Panc1 (cell line): ENCODE measurements around the gene GID8. TPM values are rescaled to one million over a fixed set of nuclear protein-coding genes. Genes with fewer than 3 reads are reported as not detected.
A peak's percentile ranks its signal among the peaks of the same experiment; 100 is the strongest.

Experiments used
- ATAC-seq: fragments of 200-7000 bp; cut with Tn5 transposase; 2 replicates; pipeline ENCODE4 v1.9.1; 2020; ENCODE audit warnings: mild to moderate bottlenecking, moderate library complexity
- BruUV-seq: library from RNA; stranded (reverse); fragments of 400-500 nt; replicated peaks from 2 replicates; lab custom pipeline; 2021; lab: Mats Ljungman, UMichigan
- CTCF ChIA-PET: fragments of 300-600 bp; sonication (Branson Sonifier 250); formaldehyde crosslinking; loops from one replicate; lab custom pipeline; 2022; ENCODE audit warnings: antibody characterized with exemption; lab: Charles Lee
- POLR2A ChIA-PET: fragments of 300-600 bp; sonication (Branson Sonifier 250); formaldehyde crosslinking; loops from one replicate; lab custom pipeline; 2022; ENCODE audit warnings: antibody characterized with exemption; lab: Charles Lee
- DNase-seq: peaks from one replicate; pipeline ENCODE4 v3.0.0-alpha.2; 2010; ENCODE audit warnings: low read depth, low spot score
- H3K27ac ChIP-seq: 2 replicates; pipeline ENCODE4 v1.5.1; 2011; ENCODE audit warnings: mild to moderate bottlenecking, low read length, inconsistent platforms
- H3K27me3 ChIP-seq: fragments of 200-500 bp; sonication (Bioruptor generic); 2 replicates; pipeline ENCODE4 v1.6.0; 2014; ENCODE audit warnings: low read length, inconsistent platforms; ENCODE audit not compliant: control insufficient read depth, insufficient read depth
- H3K36me3 ChIP-seq: fragments of 200-500 bp; sonication (Bioruptor generic); 2 replicates; pipeline ENCODE4 v1.5.1; 2014; ENCODE audit warnings: inconsistent platforms, mild to moderate bottlenecking, low read length, moderate library complexity; ENCODE audit not compliant: control insufficient read depth, insufficient read depth
- H3K4me1 ChIP-seq: 2 replicates; pipeline ENCODE4 v1.5.1; 2011; ENCODE audit warnings: inconsistent platforms, mild to moderate bottlenecking, low read length, moderate library complexity; ENCODE audit not compliant: control insufficient read depth, insufficient read depth
- H3K4me3 ChIP-seq, 2 experiments: 2 replicates each; pipeline ENCODE4 v1.5.1; 2011 to 2012; ENCODE audit warnings: low read depth in 2 of 2, low read length in 2 of 2, mild to moderate bottlenecking in 2 of 2, inconsistent platforms in 1 of 2, moderate library complexity in 1 of 2
- H3K9me3 ChIP-seq: fragments of 200-500 bp; sonication (Bioruptor generic); 2 replicates; pipeline ENCODE4 v1.5.1; 2014; ENCODE audit warnings: low read depth, mild to moderate bottlenecking, inconsistent platforms, low read length, moderate library complexity; ENCODE audit not compliant: control insufficient read depth, insufficient read depth
- CTCF ChIP-seq: fragments of 450-650 bp; IDR thresholded peaks from 2 replicates; pipeline ENCODE4 v1.5.1; 2017; ENCODE audit warnings: mild to moderate bottlenecking
- POLR2AphosphoS5 ChIP-seq: IDR thresholded peaks from 2 replicates; pipeline ENCODE4 v1.6.1; 2012; ENCODE audit warnings: mild to moderate bottlenecking, low read depth, low read length, moderate library complexity
- REST ChIP-seq, 2 experiments: IDR thresholded peaks; 2 replicates each; pipeline ENCODE4 v1.6.1; 2011 to 2012; ENCODE audit warnings: low read depth in 2 of 2, control low read depth in 1 of 2, low read length in 1 of 2, mild to moderate bottlenecking in 1 of 2, moderate library complexity in 1 of 2; ENCODE audit not compliant: insufficient read depth in 1 of 2
- SIN3A ChIP-seq: IDR thresholded peaks from 2 replicates; pipeline ENCODE4 v1.6.1; 2012; ENCODE audit warnings: low read depth, mild to moderate bottlenecking, low read length, moderate library complexity, borderline replicate concordance; ENCODE audit not compliant: insufficient read depth
- TCF7L2 ChIP-seq: IDR thresholded peaks from 2 replicates; pipeline ENCODE4 v1.6.1; 2011; ENCODE audit warnings: mild to moderate bottlenecking, low read depth, low read length, inconsistent platforms
- in situ Hi-C: cut with HindIII; loops from 2 replicates; pipeline ENCODE4 v1.10.0; 2016; ENCODE audit warnings: low sequenced_read_pairs, low pct_unique_long_range_greater_than_20kb
- intact Hi-C: fragments of 100-400 bp; cut with micrococcal nuclease; formaldehyde crosslinking; loops from one replicate; pipeline ENCODE4 v1.10.0; 2022; ENCODE audit not compliant: unreplicated experiment
- total RNA-seq: library from RNA; stranded (reverse); gene quantifications from one replicate; pipeline ENCODE4 v1.2.1, GENCODE V29; 2021; ENCODE audit not compliant: unreplicated experiment

GID8 gene
- total RNA-seq, 1 experiment from 2014 or later, result 37.3 TPM

GRCh38 chr20:62952373-62952967 lies 14.5 kb downstream of the GID8 start, which contains the start of gene SLC17A9:
Gene SLC17A9 (plus strand): TSS chr20:62952709. CDS start chr20:62952831, 122 bp downstream.
- TF ChIP-seq REST (IDR thresholded peaks at IDR 0.05; ENCODE audit: insufficient read depth in 1 of 2, low read depth in 2 of 2, low read length in 1 of 2), result no peak
- H3K4me3 ChIP-seq, result no peak within 1 kb of the TSS
- H3K27ac ChIP-seq, result no peak within 1 kb of the TSS
- ChIA-PET CTCF (no interaction called here), POLR2A (no interaction called here)
- ATAC-seq, result peak; percentile 13; the same call in 1 of the 2 replicates
- no TSS peak for BruUV-seq
- H3K36me3 ChIP-seq, result no peaks in the 10 kb centered on the region
- peaks cover 9% of the 10 kb centered on the region; the same call in 1 of the 2 replicates for H3K4me1 ChIP-seq
- in situ Hi-C loops (no loop called here), intact Hi-C loops (no loop called here)
- H3K9me3 ChIP-seq, result no peaks in the 10 kb centered on the region
- no peak for DNase-seq
- no peaks in the 10 kb centered on the region for H3K27me3 ChIP-seq

GRCh38 chr20:62952968-62953838 lies 15.3 kb downstream of the GID8 start:
- intact Hi-C loops (no loop called here), in situ Hi-C loops (no loop called here)
- BruUV-seq, result no TSS peak
- Histone ChIP-seq H3K27ac (no peak overlapping the region), H3K27me3 (no peaks in the 10 kb centered on the region), H3K9me3 (no peaks in the 10 kb centered on the region), H3K4me3 (no peak overlapping the region), H3K4me1 (peaks cover 9% of the 10 kb centered on the region; the same call in 1 of the 2 replicates), H3K36me3 (no peaks in the 10 kb centered on the region)
- POLR2A ChIA-PET, result interaction anchor here (0.7 kb wide), 1 partner anchor 280 kb away, joined by 6 read pairs; no protein-coding TSS in a partner anchor
- CTCF ChIA-PET, result no interaction called here
- TF ChIP-seq SIN3A (no peak), POLR2AphosphoS5 (no peak), CTCF (no peak), REST (IDR thresholded peaks at IDR 0.05; ENCODE audit: insufficient read depth in 1 of 2, low read depth in 2 of 2, low read length in 1 of 2) (no peak), TCF7L2 (no peak)
- no peak for ATAC-seq
- DNase-seq, result no peak
